Bronchial epithelial cell (primary cell): ENCODE measurements around the gene FAM78A. TPM values are rescaled to one million over a fixed set of nuclear protein-coding genes. Genes with fewer than 3 reads are reported as not detected.

ENCODE experiments used
- DNase-seq: peaks from one replicate; pipeline ENCODE4 v3.0.0-alpha.2; 2010; ENCODE audit warnings: low read depth
- FAIRE-seq: peaks from 2 replicates; lab custom pipeline; 2011; peaks lifted over from hg19 to GRCh38; lab: Jason Lieb, UNC
- H3K27me3 ChIP-seq: 2 replicates; pipeline ENCODE4 v1.5.1; 2011; ENCODE audit warnings: low read length; ENCODE audit not compliant: control insufficient read depth, insufficient read depth
- H3K36me3 ChIP-seq: 2 replicates; pipeline ENCODE4 v1.5.1; 2011; ENCODE audit warnings: low read length; ENCODE audit not compliant: control insufficient read depth, insufficient read depth
- H3K4me3 ChIP-seq: 2 replicates; pipeline ENCODE4 v1.5.1; 2011; ENCODE audit warnings: mild to moderate bottlenecking, low read depth, low read length, control low read depth
- CTCF ChIP-seq: IDR thresholded peaks from 2 replicates; pipeline ENCODE4 v1.5.1; 2011; ENCODE audit warnings: mild to moderate bottlenecking, moderate library complexity, low read length, control low read depth, inconsistent platforms; ENCODE audit not compliant: insufficient read depth, severe bottlenecking
- total RNA-seq: library from RNA; depleted of rRNA; stranded (reverse); fragments of >200 nt; gene quantifications from 2 replicates; pipeline ENCODE4 v1.2.1, GENCODE V29; 2014

The FAM78A gene
- total RNA-seq, 1 donor from 2014 or later: under 0.01 TPM

GRCh38 chr9:131220485-131220884, 55.8 kb downstream of the FAM78A start:
- no peak for FAIRE-seq
- no peak overlapping the region for H3K4me3 ChIP-seq
- peaks cover 1% of the 10 kb centered on the region for H3K36me3 ChIP-seq
- no peaks in the 10 kb centered on the region for H3K27me3 ChIP-seq
- TF ChIP-seq CTCF: no peak
- no peak for DNase-seq

GRCh38 chr9:131218370-131218769, 57.9 kb downstream of the FAM78A start:
- H3K4me3 ChIP-seq: no peak overlapping the region
- TF ChIP-seq CTCF: no peak
- H3K27me3 ChIP-seq: no peaks in the 10 kb centered on the region
- DNase-seq (no peak), FAIRE-seq (no peak)
- peaks cover 1% of the 10 kb centered on the region for H3K36me3 ChIP-seq

GRCh38 chr9:131217331-131218031, 58.8 kb downstream of the FAM78A start:
- no peak for FAIRE-seq
- H3K36me3 ChIP-seq: peaks cover 1% of the 10 kb centered on the region
- no peak for DNase-seq

GRCh38 chr9:131216806-131217205, 59.5 kb downstream of the FAM78A start:
- H3K36me3 ChIP-seq: peaks cover 1% of the 10 kb centered on the region
- FAIRE-seq: no peak
- no peak for DNase-seq
- H3K27me3 ChIP-seq: no peaks in the 10 kb centered on the region
- no peak overlapping the region for H3K4me3 ChIP-seq
- no peak for TF ChIP-seq CTCF

More at GRCh38 chr9:131217331-131218031, 58.8 kb downstream of the FAM78A start:
- Histone ChIP-seq H3K4me3 (no peak overlapping the region), H3K27me3 (no peaks in the 10 kb centered on the region)
- TF ChIP-seq CTCF: no peak

- H3K4me3 ChIP-seq: no peak overlapping the region
- TF ChIP-seq CTCF: no peak
- DNase-seq (no peak), FAIRE-seq (no peak)
- H3K27me3 ChIP-seq: no peaks in the 10 kb centered on the region
- peaks cover 1% of the 10 kb centered on the region for H3K36me3 ChIP-seq
Observed at GRCh38 chr9:131214876-131215275, 61.4 kb downstream of the FAM78A start.
